Measurements from ENCODE around the gene RGP1.
A peak's percentile ranks its signal among the peaks of the same experiment; 100 is the strongest.

RGP1 gene

GRCh38 chr9:35729101-35729500 lies 20.0 kb upstream of the RGP1 start:
- H3K56ac ChIP-seq (ENCODE audit: low read length) = peak overlapping the region; percentile 79
- no peak overlapping the region for H2AK5ac ChIP-seq (ENCODE audit: low read length)
- peaks cover 36% of the 10 kb centered on the region for H3K4me1 ChIP-seq (ENCODE audit: control insufficient read depth, low read depth, low read length)
- H3K23ac ChIP-seq (ENCODE audit: low read length) = no peak overlapping the region
- H3K4ac ChIP-seq (ENCODE audit: low read depth, low read length) = peak overlapping the region; percentile 64
- peaks cover 46% of the 10 kb centered on the region for H3K79me2 ChIP-seq (ENCODE audit: control insufficient read depth, insufficient read depth, low read length)
- peaks cover 6% of the 10 kb centered on the region for H3K36me3 ChIP-seq (ENCODE audit: control insufficient read depth, insufficient read depth, low read length)
- H3K79me1 ChIP-seq (ENCODE audit: low read length) = peaks cover 51% of the 10 kb centered on the region
- no peak overlapping the region for H2BK5ac ChIP-seq (ENCODE audit: low read length)
- no peak overlapping the region for H4K5ac ChIP-seq (ENCODE audit: low read length)
- no peak overlapping the region for H2BK120ac ChIP-seq (ENCODE audit: low read depth, low read length)
- no peaks in the 10 kb centered on the region for H3K27me3 ChIP-seq (ENCODE audit: insufficient read depth, low read length, poor library complexity)
- no CpG with 5 or more reads among the region's 3 CpGs for whole genome bisulfite sequencing (ENCODE audit: extremely low coverage, insufficient coverage, low lambda C conversion rate)
- peak overlapping the region; percentile 11 for H3K18ac ChIP-seq (ENCODE audit: low read length)
- no peak overlapping the region for H3K27ac ChIP-seq (ENCODE audit: low read depth, low read length)
- DNase-seq = no peak
- no peak overlapping the region for H2BK15ac ChIP-seq (replicated peaks; ENCODE audit: low read depth)
- H3K4me2 ChIP-seq (ENCODE audit: low read length) = peak overlapping the region; percentile 50
- H3K4me3 ChIP-seq (ENCODE audit: low read length) = no peak overlapping the region
- H4K8ac ChIP-seq (ENCODE audit: low read depth, low read length) = no peak overlapping the region
- peak overlapping the region; percentile 56 for H3K9ac ChIP-seq (ENCODE audit: low read length)

GRCh38 chr9:35729700-35730485 lies 19.2 kb upstream of the RGP1 start:
- H3K4me1 ChIP-seq (ENCODE audit: control insufficient read depth, low read depth, low read length) = peaks cover 36% of the 10 kb centered on the region
- peak overlapping the region; percentile 6 for H2BK5ac ChIP-seq (ENCODE audit: low read length)
- WGBS (ENCODE audit: extremely low coverage, insufficient coverage, low lambda C conversion rate) = no CpG with 5 or more reads among the region's 6 CpGs
- no peak overlapping the region for H3K4ac ChIP-seq (ENCODE audit: low read depth, low read length)
- H2BK15ac ChIP-seq (replicated peaks; ENCODE audit: low read depth) = no peak overlapping the region
- peaks cover 48% of the 10 kb centered on the region for H3K79me1 ChIP-seq (ENCODE audit: low read length)
- H3K56ac ChIP-seq (ENCODE audit: low read length) = peak overlapping the region; percentile 79
- H3K79me2 ChIP-seq (ENCODE audit: control insufficient read depth, insufficient read depth, low read length) = peaks cover 46% of the 10 kb centered on the region
- no peak overlapping the region for H2BK120ac ChIP-seq (ENCODE audit: low read depth, low read length)
- H3K4me2 ChIP-seq (ENCODE audit: low read length) = peak overlapping the region; percentile 50
- H3K27me3 ChIP-seq (ENCODE audit: insufficient read depth, low read length, poor library complexity) = no peaks in the 10 kb centered on the region
- H2AK5ac ChIP-seq (ENCODE audit: low read length) = no peak overlapping the region
- H3K9ac ChIP-seq (ENCODE audit: low read length) = peak overlapping the region; percentile 56
- H4K8ac ChIP-seq (ENCODE audit: low read depth, low read length) = no peak overlapping the region
- H4K5ac ChIP-seq (ENCODE audit: low read length) = no peak overlapping the region
- no peak overlapping the region for H3K23ac ChIP-seq (ENCODE audit: low read length)
- H3K4me3 ChIP-seq (ENCODE audit: low read length) = no peak overlapping the region
- H3K36me3 ChIP-seq (ENCODE audit: control insufficient read depth, insufficient read depth, low read length) = no peaks in the 10 kb centered on the region
- H3K27ac ChIP-seq (ENCODE audit: low read depth, low read length) = no peak overlapping the region
- no peak overlapping the region for H3K18ac ChIP-seq (ENCODE audit: low read length)
- DNase-seq = peak; percentile 86

GRCh38 chr9:35730486-35730854 lies 18.6 kb upstream of the RGP1 start:
- Histone ChIP-seq H3K4me1 (ENCODE audit: control insufficient read depth, low read depth, low read length) (peaks cover 36% of the 10 kb centered on the region), H3K27me3 (ENCODE audit: insufficient read depth, low read length, poor library complexity) (no peaks in the 10 kb centered on the region)

GRCh38 chr9:35731415-35732184 lies 17.5 kb upstream of the RGP1 start:
- Histone ChIP-seq H2BK15ac (replicated peaks; ENCODE audit: low read depth) (no peak overlapping the region), H3K23ac (ENCODE audit: low read length) (no peak overlapping the region), H3K79me1 (ENCODE audit: low read length) (peaks cover 37% of the 10 kb centered on the region), H3K27ac (ENCODE audit: low read depth, low read length) (peak overlapping the region; percentile 90), H3K4me2 (ENCODE audit: low read length) (peak overlapping the region; percentile 85), H4K8ac (ENCODE audit: low read depth, low read length) (peak overlapping the region; percentile 84), H2BK5ac (ENCODE audit: low read length) (peak overlapping the region; percentile 49), H3K56ac (ENCODE audit: low read length) (peak overlapping the region; percentile 95), H3K4ac (ENCODE audit: low read depth, low read length) (peak overlapping the region; percentile 93), H3K9ac (ENCODE audit: low read length) (peak overlapping the region; percentile 82), H3K36me3 (ENCODE audit: control insufficient read depth, insufficient read depth, low read length) (peaks cover 3% of the 10 kb centered on the region), H3K4me1 (ENCODE audit: control insufficient read depth, low read depth, low read length) (peaks cover 36% of the 10 kb centered on the region), H2AK5ac (ENCODE audit: low read length) (peak overlapping the region; percentile 54), H3K79me2 (ENCODE audit: control insufficient read depth, insufficient read depth, low read length) (peaks cover 41% of the 10 kb centered on the region), H4K5ac (ENCODE audit: low read length) (peak overlapping the region; percentile 14), H3K18ac (ENCODE audit: low read length) (peak overlapping the region; percentile 89), H2BK120ac (ENCODE audit: low read depth, low read length) (peak overlapping the region; percentile 56), H3K4me3 (ENCODE audit: low read length) (peak overlapping the region; percentile 58), H3K27me3 (ENCODE audit: insufficient read depth, low read length, poor library complexity) (no peaks in the 10 kb centered on the region)
- WGBS (ENCODE audit: extremely low coverage, insufficient coverage, low lambda C conversion rate) = no CpG with 5 or more reads among the region's 47 CpGs
- DNase-seq = no peak

More at GRCh38 chr9:35730486-35730854, 18.6 kb upstream of the RGP1 start:
- no peak overlapping the region for H2BK15ac ChIP-seq (replicated peaks; ENCODE audit: low read depth)
- no peak overlapping the region for H3K4me3 ChIP-seq (ENCODE audit: low read length)
- H3K4me2 ChIP-seq (ENCODE audit: low read length) = peak overlapping the region; percentile 50
- 100% methylated on average over 2 of the region's 2 CpGs for WGBS (ENCODE audit: extremely low coverage, insufficient coverage, low lambda C conversion rate)
- no peak overlapping the region for H3K23ac ChIP-seq (ENCODE audit: low read length)
- H2BK5ac ChIP-seq (ENCODE audit: low read length) = no peak overlapping the region
- H3K18ac ChIP-seq (ENCODE audit: low read length) = no peak overlapping the region
- H2AK5ac ChIP-seq (ENCODE audit: low read length) = peak overlapping the region; percentile 71
- H3K9ac ChIP-seq (ENCODE audit: low read length) = peak overlapping the region; percentile 82
- no peak overlapping the region for H4K8ac ChIP-seq (ENCODE audit: low read depth, low read length)
- peaks cover 3% of the 10 kb centered on the region for H3K36me3 ChIP-seq (ENCODE audit: control insufficient read depth, insufficient read depth, low read length)
- no peak for DNase-seq
- no peak overlapping the region for H3K27ac ChIP-seq (ENCODE audit: low read depth, low read length)
- no peak overlapping the region for H3K4ac ChIP-seq (ENCODE audit: low read depth, low read length)
- H2BK120ac ChIP-seq (ENCODE audit: low read depth, low read length) = no peak overlapping the region
- H3K79me1 ChIP-seq (ENCODE audit: low read length) = peaks cover 43% of the 10 kb centered on the region
- H3K79me2 ChIP-seq (ENCODE audit: control insufficient read depth, insufficient read depth, low read length) = peaks cover 46% of the 10 kb centered on the region
- peak overlapping the region; percentile 75 for H3K56ac ChIP-seq (ENCODE audit: low read length)
- no peak overlapping the region for H4K5ac ChIP-seq (ENCODE audit: low read length)

- Histone ChIP-seq H3K4me1 (ENCODE audit: control insufficient read depth, low read depth, low read length) (peaks cover 32% of the 10 kb centered on the region), H3K79me2 (ENCODE audit: control insufficient read depth, insufficient read depth, low read length) (peaks cover 34% of the 10 kb centered on the region)
- no CpG with 5 or more reads among the region's 49 CpGs for WGBS (ENCODE audit: extremely low coverage, insufficient coverage, low lambda C conversion rate)
These were observed 16.8 kb upstream of the RGP1 start, which contains the start of the genes CREB3 and TLN1 for GRCh38 chr9:35732185-35732799. CREB3 (plus strand) TSS chr9:35732666; CDS start chr9:35732773, 107 bp downstream. TLN1 (minus strand) TSS chr9:35732195; CDS start chr9:35725694, 6,501 bp downstream.

More at GRCh38 chr9:35732185-35732799, 16.8 kb upstream of the RGP1 start, which contains the start of the genes CREB3 and TLN1:
- Histone ChIP-seq H2AK5ac (ENCODE audit: low read length) (peak within 1 kb of the TSS; percentile 54), H3K23ac (ENCODE audit: low read length) (no peak within 1 kb of the TSS), H3K18ac (ENCODE audit: low read length) (peak within 1 kb of the TSS; percentile 89), H2BK15ac (replicated peaks; ENCODE audit: low read depth) (no peak within 1 kb of the TSS), H3K36me3 (ENCODE audit: control insufficient read depth, insufficient read depth, low read length) (peaks cover 7% of the 10 kb centered on the region), H3K56ac (ENCODE audit: low read length) (peak within 1 kb of the TSS; percentile 95), H3K4me3 (ENCODE audit: low read length) (peak within 1 kb of the TSS; percentile 82), H3K27ac (ENCODE audit: low read depth, low read length) (peak within 1 kb of the TSS; percentile 90), H3K4me2 (ENCODE audit: low read length) (peak within 1 kb of the TSS; percentile 95), H3K9ac (ENCODE audit: low read length) (peak within 1 kb of the TSS; percentile 86), H4K5ac (ENCODE audit: low read length) (peak within 1 kb of the TSS; percentile 14), H3K27me3 (ENCODE audit: insufficient read depth, low read length, poor library complexity) (no peaks in the 10 kb centered on the region), H3K4ac (ENCODE audit: low read depth, low read length) (peak within 1 kb of the TSS; percentile 93), H3K79me1 (ENCODE audit: low read length) (peaks cover 30% of the 10 kb centered on the region), H4K8ac (ENCODE audit: low read depth, low read length) (peak within 1 kb of the TSS; percentile 84), H2BK120ac (ENCODE audit: low read depth, low read length) (peak within 1 kb of the TSS; percentile 56), H2BK5ac (ENCODE audit: low read length) (peak within 1 kb of the TSS; percentile 49)
- peak; percentile 99 for DNase-seq
